A375 (cell line): Measurements from ENCODE around the gene ENTREP1. TPM values are rescaled to one million over a fixed set of nuclear protein-coding genes. Genes with fewer than 3 reads are reported as not detected.

Experiments
- total RNA-seq: library from RNA; depleted of rRNA; stranded (reverse); fragments of >200 nt; shearing (Covaris generic); gene quantifications from 2 replicates; pipeline ENCODE4 v1.2.3, GENCODE V29; 2014; rRNA removed

The ENTREP1 gene
- total RNA-seq, result 0.13 and 0.26 TPM in 2 replicates

DNA sequence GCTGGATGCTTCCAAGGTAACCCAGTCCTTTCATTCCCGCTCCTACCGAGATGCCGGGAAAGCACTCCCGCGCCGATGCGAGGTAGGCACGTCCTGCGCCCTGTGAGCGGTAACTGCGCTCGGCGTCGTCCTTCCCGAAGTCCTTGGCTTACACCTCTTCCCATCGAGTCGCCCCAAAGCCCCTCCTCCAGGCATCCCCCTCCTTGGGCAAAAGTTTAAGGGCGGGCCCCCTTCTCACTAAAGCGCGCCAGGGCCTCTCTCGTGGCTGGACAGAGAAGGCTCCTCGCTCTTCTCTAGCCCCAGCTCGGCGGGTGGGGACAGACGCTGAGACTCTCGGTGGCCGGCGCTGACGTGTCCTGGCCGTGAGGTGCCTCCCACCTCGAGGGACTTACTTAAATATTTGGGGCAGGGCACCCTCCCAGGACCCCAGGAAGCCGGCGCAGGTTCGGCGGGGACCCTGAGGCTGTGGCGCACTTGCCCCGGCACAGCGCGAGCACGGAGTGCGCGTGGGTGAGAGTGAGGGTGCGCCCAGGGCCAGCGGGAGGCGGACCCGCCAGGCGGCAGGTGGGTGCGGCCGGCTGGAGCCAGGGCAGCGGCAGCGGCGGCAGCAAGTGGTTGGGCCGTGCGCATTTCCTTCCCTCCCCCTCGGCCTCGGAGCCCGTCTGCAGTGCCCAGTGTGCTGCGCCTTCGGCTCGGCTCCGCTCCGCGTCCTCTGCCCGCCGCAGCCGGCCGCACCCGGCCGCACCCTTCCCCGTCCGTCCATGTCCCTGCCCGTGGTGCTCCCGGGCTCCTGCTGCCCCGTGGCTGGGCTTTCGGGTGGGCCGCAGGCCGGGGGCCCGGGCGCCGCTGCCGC lies at the start of gene ENTREP1:
ENTREP1 (plus strand) TSS at position 667 of the 853 bp plus-strand sequence; CDS start at position 762, 95 bp downstream.

Other genes with a start within 250 kb of the ENTREP1 start
- 24.1 and 27.0 TPM in 2 replicates for gene TJP2, start 150.9 kb upstream of the ENTREP1 start, total RNA-seq